DMS 273 treated with DMSO at 0.1 percent for 48 hours (cell line): Measurements from ENCODE around the gene SDR39U1.
"Not testable (repeated sequence)": the region's sequence is repeated elsewhere in the genome, so short reads cannot be mapped to it uniquely, and the experiment has no call there.

Experiments
- DNase-seq: peaks from one replicate; lab custom pipeline; 2025; lab: John Stamatoyannopoulos, UW

The SDR39U1 gene, protein sequence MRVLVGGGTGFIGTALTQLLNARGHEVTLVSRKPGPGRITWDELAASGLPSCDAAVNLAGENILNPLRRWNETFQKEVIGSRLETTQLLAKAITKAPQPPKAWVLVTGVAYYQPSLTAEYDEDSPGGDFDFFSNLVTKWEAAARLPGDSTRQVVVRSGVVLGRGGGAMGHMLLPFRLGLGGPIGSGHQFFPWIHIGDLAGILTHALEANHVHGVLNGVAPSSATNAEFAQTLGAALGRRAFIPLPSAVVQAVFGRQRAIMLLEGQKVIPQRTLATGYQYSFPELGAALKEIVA

DNA sequence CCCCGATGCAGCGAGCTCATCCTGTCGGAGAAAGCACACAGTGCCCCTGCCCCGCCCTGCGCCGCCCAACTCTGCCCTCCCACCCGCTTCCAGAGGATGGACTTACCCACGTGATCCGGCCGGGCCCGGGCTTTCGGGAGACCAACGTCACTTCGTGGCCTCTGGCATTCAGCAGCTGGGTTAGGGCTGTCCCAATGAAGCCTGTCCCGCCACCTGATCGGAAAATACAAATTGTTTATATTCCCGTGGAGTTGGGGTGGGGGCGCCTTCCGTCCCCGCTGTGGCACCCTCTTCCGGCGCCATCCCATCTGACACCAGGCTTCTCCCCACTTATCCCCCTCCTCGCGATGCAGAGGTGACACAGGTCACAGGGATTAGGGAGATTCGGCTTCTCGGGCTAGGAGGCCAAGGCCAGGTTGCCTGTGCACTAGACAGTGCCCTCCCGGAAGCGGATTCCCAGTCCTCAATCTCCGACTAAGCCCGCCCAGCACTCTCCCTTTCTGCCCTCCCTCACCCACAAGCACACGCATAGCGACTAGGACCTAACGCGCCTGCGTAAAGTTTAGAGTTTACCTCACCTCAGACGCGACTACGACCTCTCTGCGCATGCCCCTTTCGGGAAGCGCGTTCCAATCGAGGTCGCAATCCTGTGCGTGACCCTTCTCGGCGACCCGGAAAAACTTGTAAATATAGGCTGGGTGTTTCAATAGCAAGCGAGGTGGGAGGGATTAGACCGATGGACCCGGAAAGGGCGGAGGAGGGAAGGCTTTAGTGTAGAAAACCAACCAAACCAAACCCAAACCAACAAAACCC lies at the start of gene SDR39U1:
TSS of gene SDR39U1 (minus strand) at position 537 of the 813 bp plus-strand sequence. CDS start at position 530, 7 bp downstream.
- DNase-seq, result peak; percentile 98

DNA sequence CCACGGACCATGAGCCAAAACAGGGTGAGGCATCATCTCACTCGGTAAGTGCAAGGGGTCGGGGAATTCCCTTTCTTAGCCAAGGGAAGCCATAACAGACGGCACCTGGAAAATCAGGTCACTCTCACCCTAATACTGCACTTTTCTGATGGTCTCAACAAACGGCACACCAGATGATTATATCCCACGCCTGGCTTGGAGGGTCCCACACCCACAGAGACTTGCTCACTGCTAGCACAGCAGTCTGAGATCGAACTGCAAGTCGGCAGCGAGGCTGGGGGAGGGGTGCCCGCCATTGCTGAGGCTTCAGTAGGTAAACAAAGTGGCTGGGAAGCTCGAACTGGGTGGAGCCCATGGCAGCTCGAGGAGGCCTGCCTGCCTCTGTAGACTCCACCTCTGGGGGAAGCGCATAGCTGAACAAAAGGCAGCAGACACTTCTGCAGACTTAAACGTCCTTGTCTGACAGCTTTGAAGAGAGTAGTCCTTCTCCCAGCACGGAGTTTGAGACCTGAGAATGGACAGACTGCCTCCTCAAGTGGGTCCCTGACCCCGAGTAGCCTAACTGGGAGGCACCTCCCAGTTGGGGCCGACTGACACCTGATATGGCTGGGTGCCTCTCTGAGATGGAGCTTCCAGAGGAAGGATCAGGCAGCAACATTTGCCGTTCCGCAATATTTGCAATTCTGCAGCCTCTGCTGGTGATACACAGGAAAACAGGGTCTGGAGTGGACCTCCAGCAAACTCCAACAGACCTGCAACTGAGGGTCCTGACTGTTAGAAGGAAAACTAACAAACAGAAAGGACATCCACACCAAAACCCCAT lies 49.2 kb upstream of the SDR39U1 start:
- DNase-seq, result not testable (repeated sequence)

DNA sequence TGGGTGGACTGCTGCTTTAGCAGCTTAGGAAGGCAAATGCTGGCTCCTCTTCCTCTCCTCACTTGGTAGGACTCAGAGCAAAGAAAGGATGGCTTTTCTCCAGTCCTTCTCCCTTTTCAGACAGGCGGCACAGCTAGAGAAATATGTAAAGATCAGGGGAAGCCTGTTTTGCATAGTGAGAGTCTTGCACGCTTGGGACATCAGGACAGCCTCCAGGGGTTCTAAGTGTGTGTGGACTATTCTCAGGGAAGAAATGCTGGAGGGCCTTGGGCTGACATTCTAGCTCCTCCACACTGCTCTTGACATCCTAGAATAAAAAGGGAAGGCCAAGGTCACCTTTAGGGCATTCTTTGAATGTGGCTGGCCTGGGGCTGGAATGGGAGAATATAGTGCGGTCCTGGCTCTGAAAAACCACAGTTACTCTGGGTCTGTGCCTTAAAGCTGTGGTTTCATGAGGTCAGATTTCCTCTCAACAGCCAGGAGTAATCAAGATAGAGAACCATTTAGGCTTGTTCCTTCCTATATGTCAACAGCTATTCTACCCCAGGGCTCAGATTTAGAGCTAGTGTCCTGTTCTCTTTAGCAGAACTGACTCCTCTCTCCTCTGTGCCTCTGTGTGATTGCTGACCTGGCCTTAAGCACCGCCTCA lies 41.2 kb upstream of the SDR39U1 start:
- DNase-seq, result no peak

DNA sequence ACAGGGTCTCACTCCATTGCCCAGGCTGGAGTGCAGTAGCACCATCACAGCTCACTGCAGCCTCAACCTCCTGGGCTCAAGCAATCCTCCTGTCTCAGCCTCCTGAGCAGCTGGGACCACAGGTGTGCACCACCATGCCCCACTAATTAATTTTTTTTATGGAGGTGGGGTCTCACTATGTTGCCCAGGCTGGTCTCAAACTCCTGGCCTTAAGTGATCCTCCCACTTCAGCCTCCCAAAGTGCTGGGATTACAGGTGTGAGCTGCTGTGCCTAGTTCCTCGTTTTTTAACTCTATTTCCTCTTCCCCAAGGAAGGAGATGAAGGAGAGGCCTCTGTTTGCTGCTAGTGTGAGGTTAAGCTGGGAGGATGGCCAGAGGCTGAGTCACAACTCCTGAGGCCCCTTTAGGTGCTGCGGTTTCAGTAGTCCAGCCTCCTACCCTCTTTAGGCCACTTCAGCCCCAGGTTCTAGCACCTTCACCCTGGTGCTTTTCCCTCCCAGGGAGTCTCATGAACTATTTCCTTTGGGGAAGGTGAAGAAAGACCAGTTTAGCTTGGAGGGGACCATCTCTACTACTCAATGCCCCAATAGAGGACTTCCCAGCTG lies 40.2 kb upstream of the SDR39U1 start:
- DNase-seq, result not testable (repeated sequence)

DNA sequence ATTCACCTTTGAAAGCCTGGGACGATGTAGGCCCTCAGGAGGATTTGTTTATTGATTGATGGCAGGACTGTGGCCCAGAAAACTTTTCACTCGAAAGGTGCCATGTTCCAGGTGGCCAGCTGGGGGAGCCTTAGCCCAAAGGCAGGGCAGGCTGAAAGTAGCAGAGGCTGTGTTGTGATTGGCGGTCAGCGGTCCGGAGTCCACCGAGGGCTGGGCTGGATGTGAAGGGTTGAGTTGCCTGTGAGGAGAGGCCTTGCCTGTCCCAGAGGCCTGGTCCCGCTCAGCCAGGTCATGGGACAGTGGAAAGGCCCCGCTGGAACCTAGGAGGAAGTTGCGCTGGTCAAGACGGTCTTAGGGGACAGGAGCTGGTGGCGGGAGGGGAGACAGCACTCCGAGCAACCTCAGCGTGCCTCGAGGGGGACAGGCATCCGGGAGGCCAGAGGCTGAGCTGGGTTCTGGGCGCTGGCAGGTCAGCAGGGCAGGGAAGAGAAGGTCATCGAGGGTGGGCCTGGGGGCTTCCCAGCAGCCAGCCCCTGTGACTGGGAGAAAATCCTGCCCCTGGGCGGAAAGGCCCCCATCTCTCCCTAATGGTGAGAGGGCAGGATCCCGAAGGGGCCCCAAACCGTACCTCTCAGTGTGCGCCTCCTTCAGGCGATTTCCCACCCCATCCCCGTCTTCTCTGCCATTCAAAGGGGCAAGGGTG lies 39.2 kb upstream of the SDR39U1 start:
- no peak for DNase-seq

DNA sequence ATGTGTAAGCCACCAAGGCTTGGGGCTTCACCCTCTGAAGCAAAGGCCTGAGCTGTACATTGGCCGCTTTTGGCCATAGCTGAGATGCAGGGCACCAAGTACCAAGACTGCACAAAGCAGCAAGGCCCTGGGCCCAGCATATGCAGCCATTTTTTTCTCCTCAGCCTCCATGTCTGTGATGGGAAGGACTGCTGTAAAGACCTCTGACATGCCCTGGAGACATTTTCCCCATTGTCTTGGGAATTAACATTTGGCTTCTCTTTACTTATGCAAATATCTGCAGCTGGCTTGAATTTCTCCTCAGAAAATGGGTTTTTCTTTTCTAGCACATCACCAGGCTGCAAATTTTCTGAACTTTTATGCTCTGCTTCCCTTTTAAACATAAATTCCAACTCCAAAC lies 37.4 kb upstream of the SDR39U1 start:
- DNase-seq, result not testable (repeated sequence)

DNA sequence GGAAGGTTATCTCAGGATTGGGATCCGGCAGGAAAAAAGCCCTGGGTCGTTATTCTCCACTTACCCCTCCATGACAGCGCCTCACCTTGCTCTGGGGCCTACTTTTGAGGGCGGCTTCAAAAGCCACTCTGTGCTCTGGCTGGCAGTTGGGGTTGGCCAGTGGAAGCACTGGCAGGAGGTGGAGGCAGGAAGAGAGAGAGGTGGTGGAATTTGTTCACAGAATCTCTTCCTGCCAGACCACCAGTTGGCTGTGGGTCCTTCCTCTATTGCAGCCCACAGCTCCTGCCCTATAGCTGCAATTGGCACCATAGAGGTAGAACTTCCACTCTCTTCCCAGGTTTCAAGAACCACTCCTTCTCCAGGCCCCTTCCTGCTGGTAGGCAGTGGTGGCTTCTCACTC lies 32.7 kb upstream of the SDR39U1 start:
- no peak for DNase-seq

DNA sequence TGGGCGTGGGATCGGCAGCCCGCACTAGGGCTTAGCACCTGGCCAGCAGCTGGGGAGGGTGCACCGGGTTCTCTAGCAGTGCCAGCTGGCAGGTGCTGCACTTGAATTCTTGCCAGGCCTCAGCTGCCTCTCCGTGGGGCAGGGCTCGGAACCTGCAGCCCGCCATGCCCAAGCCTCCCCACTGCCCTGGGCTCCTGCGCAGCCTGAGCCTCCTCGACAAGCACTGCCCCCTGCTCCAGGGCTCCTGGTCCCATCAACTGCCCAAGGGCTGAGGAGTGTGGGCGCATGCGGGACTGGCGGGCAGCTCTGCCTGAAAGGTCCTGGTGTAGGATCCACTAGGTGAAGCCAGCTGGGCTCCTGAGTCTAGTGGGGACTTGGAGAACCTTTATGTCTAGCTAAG lies 30.6 kb upstream of the SDR39U1 start:
- DNase-seq, result no peak

DNA sequence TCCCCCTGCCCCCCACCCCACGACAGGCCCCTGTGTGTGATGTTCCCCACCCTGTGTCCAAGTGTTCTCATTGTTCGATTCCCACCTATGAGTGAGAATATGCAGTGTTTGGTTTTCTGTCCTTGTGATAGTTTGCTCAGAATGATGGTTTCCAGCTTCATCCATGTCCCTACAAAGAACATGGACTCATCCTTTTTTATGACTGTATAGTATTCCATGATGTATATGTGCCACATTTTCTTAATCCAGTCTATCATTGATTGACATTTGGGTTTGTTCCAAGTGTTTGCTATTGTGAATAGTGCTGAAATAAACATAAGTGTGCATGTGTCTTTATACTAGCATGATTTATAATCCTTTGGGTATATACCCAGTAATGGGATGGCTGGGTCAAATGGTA lies 27.9 kb upstream of the SDR39U1 start:
- DNase-seq, result not testable (repeated sequence)

DNA sequence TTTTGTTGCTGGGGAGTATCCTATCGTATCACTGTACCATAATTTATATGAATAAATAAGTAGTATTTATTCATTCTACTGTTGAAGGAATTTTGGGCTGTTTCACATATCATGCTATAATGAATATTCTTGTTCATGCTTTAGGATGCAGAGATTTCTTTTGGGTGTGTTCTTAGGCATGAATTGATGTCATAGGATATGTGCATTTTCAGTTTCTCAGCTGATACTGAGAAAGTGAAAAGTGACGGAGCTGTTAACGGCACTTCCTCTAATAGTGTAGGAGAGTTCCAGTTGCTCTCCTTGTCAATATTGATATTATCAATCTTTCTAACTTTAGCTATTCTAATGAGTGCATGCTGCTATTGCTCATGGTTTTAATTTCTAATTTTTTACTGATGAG lies 23.2 kb upstream of the SDR39U1 start:
- no peak for DNase-seq

DNA sequence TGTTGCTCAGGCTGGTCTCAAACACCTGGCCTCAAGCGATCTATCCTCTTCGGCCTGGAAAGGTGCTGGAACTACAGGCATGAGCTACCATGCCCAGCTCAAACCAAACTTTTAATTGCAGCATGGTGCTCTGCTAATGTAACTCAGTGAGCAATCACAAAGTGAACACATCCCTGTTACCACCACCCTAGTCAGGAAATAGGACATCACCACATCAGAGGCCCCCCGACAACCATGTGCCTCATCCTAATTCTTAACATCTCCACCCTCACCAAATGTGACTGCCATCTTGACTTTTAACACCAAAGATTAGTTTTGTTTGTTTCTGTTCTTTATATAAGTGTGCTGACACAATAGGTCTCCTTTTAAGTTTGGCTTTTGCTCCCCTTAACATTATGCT lies 22.8 kb upstream of the SDR39U1 start:
- DNase-seq, result no peak

DNA sequence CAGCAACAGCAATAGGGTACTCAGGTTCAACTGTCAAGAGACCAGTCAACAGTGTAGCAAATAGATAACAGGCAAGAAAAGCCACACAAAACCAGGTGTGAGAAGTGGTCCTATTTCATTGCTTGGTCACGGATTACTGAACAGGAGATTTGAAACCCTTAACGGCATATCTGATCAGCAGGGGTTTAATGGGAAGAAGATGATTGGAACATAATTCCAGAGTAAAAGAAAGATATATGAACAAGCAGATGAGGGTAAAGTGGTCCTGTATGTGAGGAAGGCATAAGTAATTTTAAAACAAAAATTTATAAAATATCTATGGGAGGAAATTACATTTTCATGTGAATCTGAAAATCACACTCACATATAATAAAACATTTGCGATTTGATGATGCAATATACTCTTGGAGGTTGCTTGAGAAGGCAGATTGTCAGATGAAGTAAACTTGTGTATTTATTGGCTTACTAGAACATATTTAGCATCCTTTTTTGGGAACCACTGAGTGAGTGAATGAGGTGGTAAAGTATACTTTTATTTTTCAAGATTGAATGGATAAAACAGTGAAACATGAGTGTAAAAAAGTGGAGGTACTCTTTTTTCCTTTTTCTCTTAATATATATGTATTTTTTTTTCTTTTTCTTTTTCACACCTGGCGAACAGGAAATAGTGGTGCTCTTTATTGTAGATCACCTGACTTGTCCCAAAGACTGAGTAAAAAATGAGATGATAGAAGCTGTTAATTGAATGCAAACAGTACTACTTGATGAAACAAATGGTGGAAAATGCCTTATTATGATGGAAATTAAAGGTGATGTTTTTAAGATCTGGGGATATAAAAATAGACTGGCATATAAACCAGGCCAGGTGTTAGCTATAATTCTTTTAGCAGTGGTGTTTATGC lies 21.6 kb upstream of the SDR39U1 start:
- DNase-seq, result no peak

DNA sequence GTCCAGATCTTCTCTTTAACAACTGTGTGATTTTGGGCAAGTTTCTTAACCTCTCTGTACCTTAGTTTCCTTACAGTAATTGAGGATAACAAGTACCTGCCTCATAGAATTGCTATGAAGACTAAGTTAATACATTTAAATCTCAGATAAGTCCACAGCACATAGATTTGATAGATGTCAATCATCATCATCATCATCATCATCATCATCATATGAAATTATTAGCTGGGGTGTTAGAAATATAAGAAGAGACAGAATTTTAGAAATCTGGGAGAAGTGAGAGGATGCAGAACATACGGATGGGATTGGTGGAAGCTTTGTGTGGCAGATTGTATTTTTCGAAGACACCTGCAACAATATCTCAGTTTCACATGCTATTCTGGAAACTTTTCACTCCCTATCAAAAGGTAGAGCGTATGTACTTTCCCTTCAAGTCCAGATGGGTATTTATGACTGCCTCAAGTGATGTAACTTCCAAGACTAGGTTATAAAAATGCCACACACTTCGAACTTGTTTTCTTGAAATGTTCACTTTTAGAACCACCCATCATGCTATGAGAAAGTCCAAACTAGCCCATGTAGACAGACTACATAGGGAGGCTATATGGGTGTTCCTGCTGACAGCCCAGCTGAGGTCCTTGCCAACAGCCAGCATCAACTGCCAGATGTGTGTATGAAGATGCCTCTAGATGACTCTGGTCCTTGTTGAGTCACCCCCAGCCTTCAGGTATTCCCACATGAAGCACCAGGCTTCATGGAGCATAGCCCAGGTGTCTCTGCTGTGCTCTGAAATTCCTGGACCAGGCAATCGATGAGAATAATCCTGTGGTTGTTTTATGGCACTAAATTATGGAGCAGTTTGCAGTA lies 20.7 kb upstream of the SDR39U1 start:
- DNase-seq, result no peak

DNA sequence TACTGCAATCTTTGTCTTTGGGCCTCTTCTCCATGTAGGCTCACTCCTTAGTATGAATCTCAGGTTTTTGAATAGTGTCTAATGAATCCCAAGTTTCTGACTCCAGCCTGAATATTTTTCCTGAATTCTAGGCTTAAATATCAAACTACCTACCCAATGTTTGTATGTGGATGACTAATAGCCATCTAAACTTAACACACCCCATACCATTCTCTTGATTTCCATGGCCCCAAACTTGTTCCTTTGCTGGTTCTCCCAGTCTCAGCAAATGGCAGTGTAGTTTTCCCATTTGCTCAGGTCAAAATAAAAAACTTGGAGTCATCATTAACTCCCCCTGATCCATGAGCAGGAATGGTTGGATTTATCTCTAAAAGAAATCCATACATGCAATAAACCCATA lies 18.8 kb upstream of the SDR39U1 start:
- DNase-seq, result no peak

DNA sequence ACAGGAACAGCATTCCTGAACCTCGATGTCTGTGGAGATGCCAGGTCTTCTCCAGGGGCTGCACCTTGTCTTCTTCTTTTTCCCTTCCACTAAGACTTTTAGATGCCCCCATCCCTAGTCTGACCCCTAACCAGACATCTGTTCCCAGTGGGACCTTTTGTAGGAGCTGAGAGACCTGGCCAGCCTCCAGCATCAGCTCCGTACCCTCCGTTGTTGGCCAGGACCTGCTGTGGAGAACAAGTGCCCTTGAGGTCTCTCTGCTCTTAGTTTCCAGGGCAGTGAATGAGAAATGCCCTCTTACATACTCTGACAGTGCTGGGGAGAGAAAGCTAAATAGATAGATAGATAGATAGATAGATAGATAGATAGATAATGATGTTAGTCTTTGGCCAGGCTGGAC lies 16.8 kb upstream of the SDR39U1 start:
- DNase-seq, result no peak

DNA sequence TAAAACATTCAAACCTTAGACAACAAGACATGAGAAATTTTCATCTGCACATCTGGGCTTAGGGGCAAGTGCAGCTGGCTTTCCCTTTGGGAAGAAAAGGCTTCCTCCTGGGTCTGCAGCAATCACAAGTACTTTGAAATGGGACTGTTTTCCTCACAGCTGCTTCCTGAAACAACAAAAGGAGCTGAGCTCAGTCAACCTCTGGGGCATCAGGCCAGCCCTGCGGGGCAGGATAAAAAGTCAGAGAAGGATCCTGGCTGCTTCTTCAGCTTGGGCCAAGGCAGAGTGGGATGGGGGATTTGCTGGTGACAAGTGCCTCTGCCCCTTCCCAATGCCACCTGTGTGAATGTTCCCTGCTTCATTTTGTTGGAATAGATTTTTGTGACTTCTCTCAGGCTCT lies 16.2 kb upstream of the SDR39U1 start:
- no peak for DNase-seq

DNA sequence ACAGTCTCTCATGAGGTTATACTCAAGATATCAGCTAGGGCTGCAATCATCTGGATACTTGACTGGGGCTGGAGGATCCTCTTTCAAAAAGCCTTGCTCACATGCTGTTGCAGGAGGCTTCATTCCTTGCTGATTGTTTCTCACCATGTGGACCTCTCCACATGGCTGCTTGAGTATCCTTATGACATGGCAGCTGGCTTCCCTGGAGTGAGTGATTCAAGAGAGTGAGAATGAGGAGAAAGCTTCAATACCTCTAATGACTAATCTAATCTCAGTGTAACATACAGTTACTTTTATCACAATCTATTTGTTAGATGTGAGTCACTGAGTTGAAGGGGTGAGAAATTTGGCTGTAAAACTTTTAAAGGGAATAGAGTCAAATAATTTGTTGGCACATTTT lies 14.4 kb upstream of the SDR39U1 start:
- no peak for DNase-seq

DNA sequence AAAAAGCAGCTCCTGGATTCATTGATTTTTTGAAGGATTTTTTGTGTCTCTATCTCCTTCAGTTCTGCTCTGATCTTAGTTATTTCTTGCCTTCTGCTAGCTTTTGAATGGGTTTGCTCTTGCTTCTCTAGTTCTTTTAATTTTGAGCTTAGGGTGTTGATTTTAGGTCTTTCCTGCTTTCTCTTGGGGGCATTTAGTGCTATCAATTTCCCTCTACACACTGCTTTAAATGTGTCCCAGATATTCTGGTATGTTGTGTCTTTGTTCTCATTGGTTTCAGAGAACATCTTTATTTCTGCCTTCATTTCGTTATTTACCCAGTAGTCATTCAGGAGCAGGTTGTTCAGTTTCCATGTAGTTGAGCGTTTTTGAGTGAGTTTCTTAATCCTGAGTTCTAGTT lies 8.3 kb upstream of the SDR39U1 start:
- not testable (repeated sequence) for DNase-seq

DNA sequence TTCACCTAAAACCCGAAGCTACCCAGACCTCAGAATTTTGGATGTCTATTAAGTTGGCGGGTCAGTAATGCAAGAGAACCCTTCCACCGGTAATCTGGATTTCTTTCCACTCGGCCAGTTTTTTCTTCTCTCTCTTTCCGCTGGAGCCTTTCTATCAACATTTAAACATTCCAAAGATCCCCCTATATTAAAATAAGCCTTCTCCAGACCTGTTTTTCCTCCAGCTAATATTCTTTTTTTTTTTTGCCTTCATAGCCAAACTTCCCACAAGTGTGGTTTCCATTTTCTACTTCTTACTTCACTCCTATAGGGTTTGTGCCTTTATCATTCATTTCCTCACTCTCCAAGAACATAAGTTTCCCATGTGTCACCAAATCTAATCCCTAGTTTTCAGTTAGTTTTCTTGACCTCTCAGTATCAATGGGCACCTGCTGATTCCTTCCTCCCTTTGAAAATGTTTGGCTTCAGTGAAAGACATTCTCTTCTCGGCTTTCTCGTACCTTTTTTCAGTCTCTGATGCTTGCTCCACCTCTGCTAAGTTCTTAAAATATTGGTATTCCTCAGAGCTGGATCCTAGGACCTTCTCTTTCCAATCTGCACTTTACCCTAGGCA lies 583 bp upstream of the SDR39U1 start:
- no peak for DNase-seq
